IMR-90 (cell line): Measurements from ENCODE around the gene IFI35. TPM values are rescaled to one million over a fixed set of nuclear protein-coding genes. Genes with fewer than 3 reads are reported as not detected.

ENCODE experiments used
- ATAC-seq: fragments of 200-7000 bp; cut with Tn5 transposase; 2 replicates; pipeline ENCODE4 v1.9.1; 2020; ENCODE audit warnings: low read depth, mild to moderate bottlenecking, moderate library complexity
- BruUV-seq: library from RNA; stranded (reverse); fragments of 400-500 nt; replicated peaks from 2 replicates; lab custom pipeline; 2021; lab: Mats Ljungman, UMichigan
- CTCF ChIA-PET: fragments of 300-600 bp; formaldehyde crosslinking; extraction: SDS; loops from one replicate; lab custom pipeline; 2021; ENCODE audit warnings: antibody characterized with exemption; lab: Yijun Ruan, JAX
- POLR2A ChIA-PET: fragments of 300-600 bp; sonication (Branson Sonifier 250); formaldehyde crosslinking; loops from one replicate; lab custom pipeline; 2022; ENCODE audit warnings: antibody characterized with exemption; ENCODE audit not compliant: unreplicated experiment; lab: Charles Lee
- DNase-seq: peaks from one replicate; pipeline ENCODE4 v3.0.0; 2013
- H2AFZ ChIP-seq: replicated peaks from 2 replicates; pipeline ENCODE3; 2013; ENCODE audit warnings: low read length, mild to moderate bottlenecking; ENCODE audit not compliant: poor library complexity
- H2AK5ac ChIP-seq: 2 replicates; pipeline ENCODE4 v1.6.1; 2013; ENCODE audit warnings: low read depth, low read length, inconsistent platforms
- H2AK9ac ChIP-seq: replicated peaks from 2 replicates; pipeline ENCODE3; 2013; ENCODE audit warnings: mild to moderate bottlenecking, low read depth, low read length, moderate library complexity; ENCODE audit not compliant: poor library complexity
- H2BK120ac ChIP-seq: 2 replicates; pipeline ENCODE4 v1.6.1; 2013; ENCODE audit warnings: low read depth, low read length, inconsistent platforms
- H2BK15ac ChIP-seq: 3 replicates; pipeline ENCODE4 v1.6.1; 2013; ENCODE audit warnings: low read depth, low read length, inconsistent platforms
- H2BK20ac ChIP-seq: 2 replicates; pipeline ENCODE4 v1.6.1; 2013; ENCODE audit warnings: low read depth, mild to moderate bottlenecking, inconsistent platforms, low read length, moderate library complexity
- H2BK5ac ChIP-seq: 2 replicates; pipeline ENCODE4 v1.6.1; 2013; ENCODE audit warnings: mild to moderate bottlenecking, low read depth, low read length, inconsistent platforms; ENCODE audit not compliant: poor library complexity, severe bottlenecking
- H3K14ac ChIP-seq: replicated peaks from 2 replicates; pipeline ENCODE4 v1.6.1; 2013; ENCODE audit warnings: low read depth, low read length, inconsistent platforms
- H3K18ac ChIP-seq: 2 replicates; pipeline ENCODE4 v1.6.1; 2013; ENCODE audit warnings: low read depth, low read length, control low read depth
- H3K23ac ChIP-seq: 2 replicates; pipeline ENCODE4 v1.6.1; 2013; ENCODE audit warnings: low read depth, low read length, inconsistent platforms
- H3K27ac ChIP-seq: 2 replicates; pipeline ENCODE4 v1.5.1; 2013; ENCODE audit warnings: mild to moderate bottlenecking, control low read depth, low read length; ENCODE audit not compliant: insufficient read depth
- H3K27me3 ChIP-seq: 2 replicates; pipeline ENCODE4 v1.6.1; 2013; ENCODE audit warnings: low read length; ENCODE audit not compliant: control insufficient read depth, insufficient read depth
- H3K36me3 ChIP-seq: 2 replicates; pipeline ENCODE4 v1.6.1; 2013; ENCODE audit warnings: low read length, mixed read lengths; ENCODE audit not compliant: control insufficient read depth, insufficient read depth
- H3K4ac ChIP-seq: 2 replicates; pipeline ENCODE4 v1.6.1; 2013; ENCODE audit warnings: low read depth, low read length, inconsistent platforms
- H3K4me1 ChIP-seq: 2 replicates; pipeline ENCODE4 v1.6.1; 2013; ENCODE audit warnings: low read length, mixed read lengths; ENCODE audit not compliant: control insufficient read depth, insufficient read depth
- H3K4me2 ChIP-seq: 2 replicates; pipeline ENCODE4 v1.6.1; 2013; ENCODE audit warnings: low read depth, mild to moderate bottlenecking, control low read depth, low read length, moderate library complexity
- H3K4me3 ChIP-seq: 2 replicates; pipeline ENCODE4 v1.5.1; 2013; ENCODE audit warnings: low read depth, mild to moderate bottlenecking, control low read depth, low read length, moderate library complexity; ENCODE audit not compliant: insufficient read depth
- H3K56ac ChIP-seq: 2 replicates; pipeline ENCODE4 v1.6.1; 2013; ENCODE audit warnings: low read length, inconsistent platforms; ENCODE audit not compliant: insufficient read depth; ENCODE audit errors: extremely low read depth
- H3K79me1 ChIP-seq, 2 experiments: 2 replicates each; pipeline ENCODE4 v1.6.1; 2013; ENCODE audit warnings: low read length in 2 of 2, inconsistent platforms in 1 of 2, low read depth in 1 of 2
- H3K9ac ChIP-seq: 2 replicates; pipeline ENCODE4 v1.6.1; 2013; ENCODE audit warnings: low read depth, low read length, control low read depth
- H3K9me1 ChIP-seq: 2 replicates; pipeline ENCODE4 v1.6.1; 2013; ENCODE audit warnings: low read length, inconsistent platforms; ENCODE audit not compliant: insufficient read depth
- H3K9me3 ChIP-seq: 2 replicates; pipeline ENCODE4 v1.6.1; 2013; ENCODE audit warnings: low read length; ENCODE audit not compliant: control insufficient read depth, insufficient read depth
- H4K20me1 ChIP-seq: 2 replicates; pipeline ENCODE4 v1.6.1; 2013; ENCODE audit warnings: low read length, inconsistent platforms; ENCODE audit not compliant: insufficient read depth
- H4K5ac ChIP-seq: 2 replicates; pipeline ENCODE4 v1.6.1; 2013; ENCODE audit warnings: mild to moderate bottlenecking, low read depth, low read length, control low read depth
- H4K8ac ChIP-seq, 2 experiments: 2 replicates each; pipeline ENCODE4 v1.6.1; 2013; ENCODE audit warnings: low read depth in 2 of 2, low read length in 2 of 2, control low read depth in 1 of 2, inconsistent platforms in 1 of 2
- H4K91ac ChIP-seq: 2 replicates; pipeline ENCODE4 v1.6.1; 2013; ENCODE audit warnings: low read depth, low read length, inconsistent platforms; ENCODE audit not compliant: insufficient read depth
- BHLHE40 ChIP-seq: fragments of 150-350 bp; IDR thresholded peaks from 2 replicates; pipeline ENCODE4 v1.6.1; 2016; ENCODE audit warnings: mild to moderate bottlenecking, low read depth, low read length
- CEBPB ChIP-seq: IDR thresholded peaks from 2 replicates; pipeline ENCODE4 v1.6.1; 2012; ENCODE audit warnings: low read depth, low read length, improper control_type of control experiment
- CHD1 ChIP-seq: IDR thresholded peaks from 2 replicates; pipeline ENCODE4 v1.6.1; 2012; ENCODE audit warnings: low read depth, low read length, improper control_type of control experiment
- FOS ChIP-seq: fragments of 150-350 bp; IDR thresholded peaks from 2 replicates; pipeline ENCODE4 v1.6.1; 2016; ENCODE audit warnings: low read depth, low read length
- MAZ ChIP-seq: IDR thresholded peaks from 2 replicates; pipeline ENCODE4 v1.6.1; 2012; ENCODE audit warnings: low read depth, mild to moderate bottlenecking, low read length, improper control_type of control experiment, moderate library complexity, borderline replicate concordance
- NFE2L2 ChIP-seq: fragments of 150-350 bp; IDR thresholded peaks from 2 replicates; pipeline ENCODE4 v1.6.1; 2016; ENCODE audit warnings: low read depth, mild to moderate bottlenecking, low read length
- POLR2A ChIP-seq: IDR thresholded peaks from 2 replicates; pipeline ENCODE4 v1.6.1; 2012; ENCODE audit warnings: mild to moderate bottlenecking, low read depth, low read length
- RAD21 ChIP-seq: IDR thresholded peaks from 2 replicates; pipeline ENCODE4 v1.6.1; 2012; ENCODE audit warnings: low read length, improper control_type of control experiment
- RCOR1 ChIP-seq: IDR thresholded peaks from 2 replicates; pipeline ENCODE4 v1.6.1; 2012; ENCODE audit warnings: mild to moderate bottlenecking, low read length, improper control_type of control experiment; ENCODE audit not compliant: insufficient replicate concordance
- RFX5 ChIP-seq: IDR thresholded peaks from 2 replicates; pipeline ENCODE4 v1.8.0; 2012; ENCODE audit warnings: low read depth, mild to moderate bottlenecking, low read length, moderate library complexity
- SMC3 ChIP-seq: fragments of 150-350 bp; IDR thresholded peaks from 2 replicates; pipeline ENCODE4 v1.6.1; 2016; ENCODE audit warnings: low read depth, mild to moderate bottlenecking, antibody characterized with exemption, low read length, moderate library complexity
- WGBS, 2 experiments: methylation state at CpG; one replicate each; pipeline versions ENCODE4 v1.1.5 to v1.1.7; 2013; ENCODE audit warnings: missing lambda C conversion rate in 2 of 2; ENCODE audit not compliant: insufficient read length in 1 of 2; ENCODE audit errors: extremely low coverage in 2 of 2; 5-methylcytosine and 5-hydroxymethylcytosine counted together
- dilution Hi-C: fragments of 300-500 bp; cut with HindIII; formaldehyde crosslinking; loops from one replicate; pipeline ENCODE4 v1.14.3; 2018; ENCODE audit warnings: low sequenced_read_pairs; ENCODE audit not compliant: unreplicated experiment
- in situ Hi-C: fragments of 300-500 bp; cut with MboI; formaldehyde crosslinking; loops from 3 replicates; pipeline ENCODE4 v1.14.3; 2019; ENCODE audit warnings: low sequenced_read_pairs, inconsistent platforms, mixed read lengths
- intact Hi-C: fragments of 100-400 bp; cut with micrococcal nuclease; formaldehyde crosslinking; loops from 2 replicates; pipeline ENCODE4 v1.10.0; 2022
- polyA plus RNA-seq, 3 experiments: library from polyadenylated mRNA; depleted of rRNA; stranded (reverse); fragments of >200 nt; gene quantifications; 2 replicates each; pipeline ENCODE4 v1.2.3, GENCODE V29; 2012; ENCODE audit warnings: low replicate concordance in 1 of 3
- total RNA-seq: library from RNA; depleted of rRNA; stranded (reverse); fragments of >200 nt; gene quantifications from 2 replicates; pipeline ENCODE4 v1.2.3, GENCODE V29; 2012
- TF ChIP-seq, protein P1 (sequence below): conservative IDR thresholded peaks from 2 replicates; pipeline ENCODE4 v1.5.1; 2012; ENCODE audit warnings: mild to moderate bottlenecking, low read depth, low read length, improper control_type of control experiment
- TF ChIP-seq, protein P2 (sequence below): fragments of 150-350 bp; IDR thresholded peaks from 2 replicates; pipeline ENCODE4 v1.6.1; 2016; ENCODE audit warnings: low read depth, mild to moderate bottlenecking, low read length, moderate library complexity, borderline replicate concordance

The IFI35 gene
- total and polyA plus RNA-seq, 2 of the 4 experiments (the other 2 are of a cell fraction), result 15.8 to 17.0 TPM

DNA sequence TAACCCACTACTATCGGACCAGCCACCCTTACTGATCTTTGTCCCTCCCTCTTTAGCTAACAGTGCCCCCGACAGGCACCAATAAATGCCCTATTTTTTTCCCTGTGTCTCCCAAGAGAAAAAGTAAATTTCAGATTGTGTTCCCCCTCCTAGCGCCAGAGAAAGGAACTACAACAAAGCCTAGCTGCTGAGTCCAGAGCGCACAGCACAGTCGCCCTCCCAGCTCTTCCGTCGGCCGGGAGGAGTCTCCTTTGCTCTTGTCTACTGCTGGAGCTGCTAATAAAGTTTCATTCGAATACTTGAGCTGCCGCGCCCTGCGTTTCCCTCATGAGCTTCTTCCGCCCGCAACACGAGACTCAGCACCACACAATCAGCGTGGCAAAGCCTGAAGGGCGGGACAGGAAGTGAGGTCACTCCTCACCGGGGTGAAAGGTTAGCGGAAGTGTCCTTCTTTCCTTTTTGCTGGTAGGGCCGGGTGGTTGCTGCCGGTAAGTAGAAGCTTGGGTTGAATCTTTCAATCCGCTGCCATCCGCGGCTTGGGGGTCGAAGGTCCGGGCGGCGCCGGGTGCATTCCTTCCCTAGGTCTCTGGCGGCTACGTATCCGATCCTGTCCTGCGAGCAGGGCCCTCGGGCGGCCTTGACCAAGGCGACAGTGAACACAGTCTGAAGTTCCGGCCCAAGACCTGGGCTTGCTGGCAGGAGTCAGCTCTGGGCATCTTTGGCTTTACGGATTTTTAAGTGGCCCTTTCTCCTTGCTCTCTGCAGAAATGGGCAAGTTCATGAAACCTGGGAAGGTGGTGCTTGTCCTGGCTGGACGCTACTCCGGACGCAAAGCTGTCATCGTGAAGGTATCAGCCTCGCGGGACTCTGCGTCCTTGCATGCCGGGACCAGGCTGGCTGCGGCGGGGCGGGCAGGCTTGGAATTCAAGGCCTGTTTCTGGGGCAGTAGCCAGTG lies 8.3 kb upstream of the IFI35 start, which contains the start of gene RPL27:
TSS of gene RPL27 (plus strand) at position 436 of the 955 bp plus-strand sequence. CDS start at position 768, 332 bp downstream.
- Histone ChIP-seq H3K56ac (peak within 1 kb of the TSS; percentile 88), H2AK9ac (peak within 1 kb of the TSS; percentile 79), H2BK120ac (peak within 1 kb of the TSS; percentile 48; the same call in 1 of the 2 replicates), H3K27me3 (no peaks in the 10 kb centered on the region), H2BK20ac (no peak within 1 kb of the TSS), H3K36me3 (peaks cover 24% of the 10 kb centered on the region), H3K4me3 (peak within 1 kb of the TSS; percentile 64), H3K4me1 (peaks cover 6% of the 10 kb centered on the region), H3K14ac (peak within 1 kb of the TSS; percentile 93), H3K27ac (peak within 1 kb of the TSS; percentile 86), H3K9me3 (no peaks in the 10 kb centered on the region), H3K23ac (peak within 1 kb of the TSS; percentile 83), H3K4ac (peak within 1 kb of the TSS; percentile 94), H4K5ac (peak within 1 kb of the TSS; percentile 77), H4K91ac (peak within 1 kb of the TSS; percentile 73), H2AK5ac (peak within 1 kb of the TSS; percentile 96), H3K9ac (peak within 1 kb of the TSS; percentile 91), H2AFZ (peak within 1 kb of the TSS; percentile 87), H3K9me1 (0 out of 2 replicates have a peak, but pooled peaks cover 3% of the 10 kb centered on the region), H3K79me1 (peaks cover 12 to 45% of the 10 kb centered on the region in 2 experiments; a peak in 3 of 4 replicates), H3K18ac (peak within 1 kb of the TSS; percentile 5), H4K20me1 (peaks cover 30% of the 10 kb centered on the region; the same call in 1 of the 2 replicates), H4K8ac (peak within 1 kb of the TSS; percentile 68 to 91), H3K4me2 (peak within 1 kb of the TSS; percentile 98), H2BK15ac (no peak within 1 kb of the TSS; the same call in 2 of the 3 replicates), H2BK5ac (peak within 1 kb of the TSS; percentile 92)
- intact Hi-C loops, result loop anchor here (1.0 to 10.0 kb wide), 2 partner anchors 155 to 317 kb away; no protein-coding TSS in a partner anchor
- POLR2A ChIA-PET, result interaction anchor here (0.6 to 1.6 kb wide), 9 partner anchors 8 to 362 kb away, joined by 3 to 6 read pairs (median 5); partner anchors contain the start of genes IFI35, PTGES3L and RUNDC1
- peak; percentile 100 for DNase-seq
- in situ Hi-C loops, result loop anchor here (25.0 kb wide), 1 partner anchor 364 kb away; no protein-coding TSS in a partner anchor
- ATAC-seq, result peak; percentile 95
- 0% methylated on average over 22 of the region's 49 CpGs; no CpG with 5 or more reads in 1 of the 2 experiments for WGBS, 2 experiments
- dilution Hi-C loops, result no loop called here
- CTCF ChIA-PET, result interaction anchor here (0.6 to 1.9 kb wide), 9 partner anchors 11 to 320 kb away, joined by 3 to 9 read pairs (median 3); partner anchors contain the start of gene PTGES3L
- BruUV-seq, result TSS peak; percentile 74
- TF ChIP-seq NFE2L2 (peak; percentile 26; the same call in 1 of the 2 replicates), SMC3 (peak; percentile 72), CHD1 (peak; percentile 88; the same call in 1 of the 2 replicates), CEBPB (no peak), POLR2A (peak; percentile 97), RCOR1 (no peak), FOS (peak; percentile 72), MAZ (peak; percentile 86), BHLHE40 (peak; percentile 97), RFX5 (no peak), RAD21 (peak; percentile 67)
- TF ChIP-seq, protein P1, sequence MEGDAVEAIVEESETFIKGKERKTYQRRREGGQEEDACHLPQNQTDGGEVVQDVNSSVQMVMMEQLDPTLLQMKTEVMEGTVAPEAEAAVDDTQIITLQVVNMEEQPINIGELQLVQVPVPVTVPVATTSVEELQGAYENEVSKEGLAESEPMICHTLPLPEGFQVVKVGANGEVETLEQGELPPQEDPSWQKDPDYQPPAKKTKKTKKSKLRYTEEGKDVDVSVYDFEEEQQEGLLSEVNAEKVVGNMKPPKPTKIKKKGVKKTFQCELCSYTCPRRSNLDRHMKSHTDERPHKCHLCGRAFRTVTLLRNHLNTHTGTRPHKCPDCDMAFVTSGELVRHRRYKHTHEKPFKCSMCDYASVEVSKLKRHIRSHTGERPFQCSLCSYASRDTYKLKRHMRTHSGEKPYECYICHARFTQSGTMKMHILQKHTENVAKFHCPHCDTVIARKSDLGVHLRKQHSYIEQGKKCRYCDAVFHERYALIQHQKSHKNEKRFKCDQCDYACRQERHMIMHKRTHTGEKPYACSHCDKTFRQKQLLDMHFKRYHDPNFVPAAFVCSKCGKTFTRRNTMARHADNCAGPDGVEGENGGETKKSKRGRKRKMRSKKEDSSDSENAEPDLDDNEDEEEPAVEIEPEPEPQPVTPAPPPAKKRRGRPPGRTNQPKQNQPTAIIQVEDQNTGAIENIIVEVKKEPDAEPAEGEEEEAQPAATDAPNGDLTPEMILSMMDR, result peak; percentile 88
- TF ChIP-seq, protein P2, sequence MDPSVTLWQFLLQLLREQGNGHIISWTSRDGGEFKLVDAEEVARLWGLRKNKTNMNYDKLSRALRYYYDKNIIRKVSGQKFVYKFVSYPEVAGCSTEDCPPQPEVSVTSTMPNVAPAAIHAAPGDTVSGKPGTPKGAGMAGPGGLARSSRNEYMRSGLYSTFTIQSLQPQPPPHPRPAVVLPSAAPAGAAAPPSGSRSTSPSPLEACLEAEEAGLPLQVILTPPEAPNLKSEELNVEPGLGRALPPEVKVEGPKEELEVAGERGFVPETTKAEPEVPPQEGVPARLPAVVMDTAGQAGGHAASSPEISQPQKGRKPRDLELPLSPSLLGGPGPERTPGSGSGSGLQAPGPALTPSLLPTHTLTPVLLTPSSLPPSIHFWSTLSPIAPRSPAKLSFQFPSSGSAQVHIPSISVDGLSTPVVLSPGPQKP, result peak; percentile 70; the same call in 1 of the 2 replicates
